ENCODE results near the gene OCLN.
A peak's percentile ranks its signal among the peaks of the same experiment; 100 is the strongest.
"Not testable (repeated sequence)": the region's sequence is repeated elsewhere in the genome, so short reads cannot be mapped to it uniquely, and the experiment has no call there.

OCLN gene

DNA sequence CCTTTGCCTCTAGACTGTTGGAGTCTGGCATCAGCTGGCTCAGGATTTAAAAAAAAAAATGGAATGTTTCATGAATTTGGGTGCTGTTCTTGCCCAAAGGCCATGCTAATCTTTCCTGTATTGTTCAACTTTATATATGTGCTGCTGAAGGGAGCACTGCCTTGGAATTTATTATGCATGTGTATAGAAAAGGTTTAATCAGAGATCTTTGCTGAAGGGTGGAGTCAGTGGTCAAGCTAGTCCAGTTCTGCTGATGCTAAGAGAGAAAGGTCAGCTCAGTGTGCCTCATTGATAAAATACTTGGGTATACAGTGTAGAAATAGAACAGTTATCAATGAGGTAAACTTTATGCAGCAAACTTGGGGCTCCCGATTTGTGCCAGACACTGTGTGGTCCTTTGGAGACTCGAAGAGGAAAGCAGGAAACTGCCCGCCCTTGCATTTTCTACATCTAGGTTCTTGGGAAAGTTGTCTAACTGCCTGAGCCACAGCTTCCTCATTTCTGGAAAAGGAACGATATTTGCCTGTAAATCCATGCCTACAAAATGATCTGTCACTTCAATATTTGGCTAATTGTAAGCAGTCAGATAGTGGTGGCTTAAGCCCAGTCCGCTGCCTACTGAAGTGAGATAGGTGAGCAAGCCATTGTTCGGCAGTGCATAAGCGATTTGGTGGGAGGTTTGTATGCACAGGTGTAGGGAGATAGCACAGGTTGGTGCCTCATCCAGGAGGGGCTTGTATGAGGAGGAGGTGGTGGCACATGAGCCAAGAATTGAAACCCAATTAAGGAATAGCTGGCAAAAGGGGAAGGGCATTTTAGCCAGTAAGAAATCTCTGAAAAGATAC, 38.2 kb downstream of the OCLN start:
- DNase-seq: no peak

DNA sequence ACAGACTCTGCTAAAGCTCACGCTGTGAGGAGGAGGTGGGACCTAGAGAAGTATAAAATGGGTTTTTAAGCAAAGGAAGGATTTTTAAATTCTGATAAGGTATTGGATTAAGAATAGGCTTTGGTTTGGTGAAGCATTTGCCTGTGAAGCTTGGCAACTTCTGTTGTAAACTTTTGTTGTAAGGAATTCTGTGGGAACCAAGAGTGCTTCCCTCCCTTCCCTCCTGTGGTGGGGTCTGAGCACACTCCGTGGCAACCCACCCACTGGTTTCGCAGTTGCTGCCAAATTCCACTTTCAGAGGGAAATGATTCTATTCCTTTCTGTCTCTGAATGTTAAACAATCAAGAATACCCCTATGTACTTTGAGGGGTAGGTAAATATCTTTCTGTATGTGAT, 38.8 kb downstream of the OCLN start:
- no peak for DNase-seq

- not testable (repeated sequence) for DNase-seq
Measured at GRCh38 chr5:69537911-69538310, 45.3 kb downstream of the OCLN start.

GRCh38 chr5:69538735-69539134, 46.1 kb downstream of the OCLN start:
- not testable (repeated sequence) for DNase-seq

- not testable (repeated sequence) for DNase-seq
Measured at GRCh38 chr5:69541347-69541746, 48.8 kb downstream of the OCLN start.

GRCh38 chr5:69542838-69543618, 50.4 kb downstream of the OCLN start:
- not testable (repeated sequence) for DNase-seq

DNA sequence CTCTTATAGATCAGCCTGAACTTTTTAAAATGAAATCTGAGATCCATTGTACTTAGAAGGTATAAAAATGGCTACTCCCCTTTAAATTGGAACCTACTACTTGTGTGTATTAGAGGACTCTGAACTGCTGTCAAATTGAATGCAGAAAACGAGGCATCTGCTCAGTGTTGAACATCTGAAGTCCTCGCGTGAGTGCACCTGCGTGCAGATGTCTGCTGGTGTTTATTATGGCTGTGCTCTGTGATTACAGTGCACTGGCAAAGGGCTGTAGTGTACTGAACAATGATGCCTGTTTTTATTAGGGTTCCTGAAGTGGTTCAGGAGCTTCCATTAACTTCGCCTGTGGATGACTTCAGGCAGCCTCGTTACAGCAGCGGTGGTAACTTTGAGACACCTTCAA, 52.0 kb downstream of the OCLN start:
- not testable (repeated sequence) for DNase-seq

- peak; percentile 77 for DNase-seq
Measured at GRCh38 chr5:69559908-69560330, 67.3 kb downstream of the OCLN start, which contains the start of gene GTF2H2C. GTF2H2C (plus strand) TSS chr5:69560191; CDS start chr5:69565133, 4,942 bp downstream.

DNA sequence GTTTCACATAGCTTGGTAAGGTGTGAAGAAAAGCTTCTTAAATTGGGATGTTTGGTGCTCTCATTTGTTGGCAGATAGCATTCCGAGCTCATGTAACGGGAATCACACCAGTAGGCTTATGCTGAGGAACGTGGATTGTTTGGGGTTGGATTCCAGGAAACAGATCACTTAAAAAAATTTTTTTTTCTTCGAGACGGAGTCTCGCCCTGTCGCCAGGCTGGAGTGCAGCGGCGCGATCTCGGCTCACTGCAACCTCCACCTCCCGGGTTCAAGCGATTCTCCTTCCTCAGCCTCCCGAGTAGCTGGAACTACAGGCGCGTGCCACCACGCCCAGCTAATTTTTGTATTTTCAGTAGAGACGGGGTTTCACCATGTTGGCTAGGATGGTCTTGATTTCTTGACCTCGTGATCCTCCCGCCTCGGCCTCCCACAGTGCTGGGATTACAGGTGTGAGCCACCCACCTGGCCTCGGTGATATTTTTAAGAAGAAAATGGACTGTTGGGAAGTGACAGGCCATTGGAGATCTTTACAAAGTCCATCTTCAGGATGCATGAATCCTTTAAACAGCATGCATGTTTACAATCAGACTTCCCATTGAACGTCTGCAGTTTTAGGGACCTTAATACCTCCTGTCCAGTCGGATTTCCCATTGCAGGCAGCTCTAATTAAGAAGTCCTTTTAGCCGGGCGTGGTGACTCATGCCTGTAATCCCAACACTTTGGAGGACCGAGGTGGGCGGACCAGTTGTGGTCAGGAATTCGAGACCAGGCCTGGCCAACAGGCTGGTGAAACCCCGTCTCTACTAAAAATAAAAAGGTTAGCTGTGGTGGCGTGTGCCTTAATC, 68.2 kb downstream of the OCLN start:
- not testable (repeated sequence) for DNase-seq

- DNase-seq: not testable (repeated sequence)
Measured at GRCh38 chr5:69566172-69566571, 73.6 kb downstream of the OCLN start.

GRCh38 chr5:69568072-69568471, 75.5 kb downstream of the OCLN start:
- DNase-seq: not testable (repeated sequence)

- not testable (repeated sequence) for DNase-seq
Measured at GRCh38 chr5:69583356-69583755, 90.8 kb downstream of the OCLN start.

DNA sequence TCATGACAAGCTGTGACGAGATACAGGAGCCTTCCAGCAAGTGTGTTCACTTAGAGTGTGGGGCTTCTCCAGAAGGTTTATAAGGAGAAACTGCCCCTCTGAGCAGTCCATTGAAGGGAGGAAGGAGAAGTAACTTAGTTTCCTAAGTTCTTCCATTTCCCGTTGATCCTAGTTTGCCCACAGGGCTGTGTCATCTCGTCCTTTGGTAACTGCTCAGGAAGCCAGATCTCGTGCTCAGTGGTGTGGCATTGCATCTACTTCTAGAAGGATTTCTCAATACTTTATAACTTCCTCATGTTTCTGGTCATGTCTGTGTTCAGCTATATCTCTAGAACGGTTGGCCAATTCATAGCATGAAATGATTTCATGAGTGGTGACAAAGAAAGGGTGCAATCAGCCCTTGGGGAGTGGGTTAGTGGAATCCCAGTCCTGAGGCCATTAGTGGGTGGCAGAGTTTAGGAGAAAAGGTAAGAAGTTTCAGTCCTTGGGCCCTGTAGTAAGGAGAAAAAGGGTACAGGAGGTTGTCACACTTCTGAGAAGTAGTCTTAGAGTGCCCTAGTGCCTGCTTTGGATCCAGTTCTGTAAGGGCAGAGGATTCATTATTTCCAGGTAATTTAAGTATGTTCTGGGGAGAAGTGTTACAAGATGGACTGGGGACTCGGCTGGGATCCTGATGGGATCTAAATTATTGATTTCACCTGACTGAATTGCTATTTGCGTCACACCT, 103.7 kb downstream of the OCLN start:
- not testable (repeated sequence) for DNase-seq

DNA sequence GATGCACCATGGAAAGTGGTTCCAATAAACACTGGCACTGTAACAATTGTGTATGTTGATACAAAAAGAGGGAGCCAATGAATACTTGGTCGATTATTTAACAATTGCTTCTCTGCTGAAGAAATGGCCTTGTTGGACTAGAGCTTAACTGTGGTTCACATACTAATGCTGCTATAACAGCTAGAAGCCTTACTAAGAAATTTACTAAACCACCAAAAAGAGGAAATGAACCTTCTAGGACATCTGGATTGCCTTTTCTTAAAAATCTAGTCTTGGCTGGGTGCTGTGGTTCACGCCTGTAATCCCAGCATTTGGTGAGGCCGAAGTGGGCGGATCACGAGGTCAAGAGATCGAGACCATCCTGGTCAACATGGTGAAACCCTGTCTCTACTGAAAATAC, 109.4 kb downstream of the OCLN start:
- not testable (repeated sequence) for DNase-seq

GRCh38 chr5:69606839-69607238, 114.2 kb downstream of the OCLN start:
- DNase-seq: not testable (repeated sequence)
